ENCODE data around the gene FASN. TPM values are rescaled to one million over a fixed set of nuclear protein-coding genes. Genes with fewer than 3 reads are reported as not detected.
A peak's percentile ranks its signal among the peaks of the same experiment; 100 is the strongest.

FASN gene
- total RNA-seq, 6 donors from 2014 or later = 191 to 805 (median 577) TPM

DNA sequence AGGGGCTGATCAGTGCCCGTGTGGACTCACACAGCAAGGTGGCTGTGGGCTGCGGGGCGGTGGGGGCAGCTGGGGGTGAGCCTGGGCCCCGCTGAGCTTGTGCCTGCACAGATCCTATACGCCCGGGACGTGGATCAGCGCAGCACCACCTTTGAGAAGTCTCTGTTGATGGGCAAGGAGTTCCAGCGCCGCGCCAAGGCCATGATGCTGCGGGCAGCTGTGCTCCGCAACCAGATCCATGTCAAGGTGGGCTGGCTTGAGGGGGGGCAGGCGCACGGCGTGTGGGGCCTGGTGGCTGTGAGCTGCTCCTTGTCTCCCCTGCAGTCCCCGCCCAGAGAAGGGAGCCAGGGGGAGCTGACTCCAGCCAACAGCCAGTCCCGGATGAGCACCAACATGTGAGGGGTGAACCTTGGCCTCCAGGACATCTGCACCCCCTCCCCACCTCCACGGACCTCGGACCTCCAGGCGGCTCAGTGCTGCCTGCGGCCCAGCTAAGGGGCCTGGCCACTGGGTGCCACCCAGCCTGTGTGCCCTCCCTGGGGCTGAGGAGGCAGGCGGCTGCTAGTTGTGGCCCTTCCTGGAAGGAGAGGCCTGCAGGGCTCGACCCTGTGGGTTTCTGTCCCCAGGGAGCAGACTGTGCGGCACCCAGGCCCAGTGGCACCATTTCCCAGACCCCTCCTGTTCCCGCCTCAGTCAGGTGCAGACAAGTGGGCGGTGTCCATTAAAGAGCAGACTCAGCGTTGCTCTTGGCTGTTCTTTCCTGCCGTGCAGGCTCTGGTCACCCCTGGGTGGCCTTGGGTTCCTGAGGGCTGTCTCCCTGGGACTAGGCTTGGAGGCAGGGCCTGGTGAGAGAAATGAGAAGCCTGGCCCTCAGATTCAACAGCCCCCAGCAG lies 41.1 kb downstream of the FASN start:
- Histone ChIP-seq H3K9me3 (no peaks in the 10 kb centered on the region), H3K4me1 (peaks cover 9 to 22% (median 16%) of the 10 kb centered on the region in 4 donors), H3K27me3 (no peaks in the 10 kb centered on the region), H3K4me3 (no peak overlapping the region), H3K36me3 (peaks cover 15 to 83% (median 79%) of the 10 kb centered on the region in 4 donors), H3K27ac (no peak overlapping the region)
- 84 to 94% methylated on average over 11 to 25 of the region's 29 CpGs for WGBS, 2 donors
- DNase-seq (peak in 1 of 2 donors; percentile 76), ATAC-seq (ENCODE audit: low FRiP score in 2 of 2) (no peak)
- TF ChIP-seq CTCF (IDR thresholded peaks at IDR 0.05) (no peak), POLR2AphosphoS5 (IDR thresholded peaks at IDR 0.05) (no peak), POLR2A (IDR thresholded peaks at IDR 0.05) (no peak), EP300 (IDR thresholded peaks at IDR 0.05) (no peak)

DNA sequence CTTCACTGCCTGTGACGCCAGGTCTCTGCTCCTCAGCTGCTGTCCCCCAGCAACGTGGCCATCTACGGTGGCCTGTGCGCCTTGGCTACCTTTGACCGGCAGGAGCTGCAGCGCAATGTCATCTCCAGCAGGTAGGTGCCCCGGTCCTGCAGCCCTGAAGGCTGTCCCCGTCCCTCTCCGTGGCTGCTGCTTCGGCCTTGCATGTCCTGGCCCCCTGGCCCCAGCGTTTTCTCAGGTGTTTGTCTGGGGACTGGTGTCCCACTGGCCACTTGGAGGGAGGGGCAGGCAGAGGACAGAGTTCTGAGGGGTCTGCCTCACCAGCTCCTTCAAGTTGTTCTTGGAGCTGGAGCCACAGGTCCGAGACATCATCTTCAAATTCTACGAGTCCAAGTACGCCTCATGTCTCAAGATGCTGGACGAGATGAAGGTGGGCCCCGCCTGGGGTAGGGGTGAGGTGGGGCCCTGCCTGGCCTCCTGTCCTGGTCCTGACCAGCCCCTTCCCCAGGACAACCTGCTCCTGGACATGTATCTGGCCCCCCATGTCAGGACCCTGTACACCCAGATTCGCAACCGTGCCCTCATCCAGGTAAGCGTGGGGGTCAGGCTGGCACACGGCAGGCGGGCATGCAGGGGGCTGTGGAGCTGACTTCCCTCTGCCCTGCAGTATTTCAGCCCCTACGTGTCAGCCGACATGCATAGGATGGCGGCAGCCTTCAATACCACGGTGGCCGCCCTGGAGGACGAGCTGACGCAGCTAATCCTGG lies 41.9 kb downstream of the FASN start:
- Histone ChIP-seq H3K36me3 (peaks cover 12 to 76% (median 71%) of the 10 kb centered on the region in 4 donors), H3K4me1 (peaks cover 9 to 24% (median 16%) of the 10 kb centered on the region in 4 donors), H3K27ac (no peak overlapping the region), H3K4me3 (no peak overlapping the region), H3K27me3 (no peaks in the 10 kb centered on the region), H3K9me3 (no peaks in the 10 kb centered on the region)
- no peak for ATAC-seq (ENCODE audit: low FRiP score in 2 of 2)
- 97 to 100% methylated on average over 8 to 28 of the region's 28 CpGs for WGBS, 2 donors
- no peak for DNase-seq
- TF ChIP-seq POLR2A (IDR thresholded peaks at IDR 0.05) (no peak), CTCF (IDR thresholded peaks at IDR 0.05) (no peak), EP300 (IDR thresholded peaks at IDR 0.05) (no peak), POLR2AphosphoS5 (IDR thresholded peaks at IDR 0.05) (no peak)

DNA sequence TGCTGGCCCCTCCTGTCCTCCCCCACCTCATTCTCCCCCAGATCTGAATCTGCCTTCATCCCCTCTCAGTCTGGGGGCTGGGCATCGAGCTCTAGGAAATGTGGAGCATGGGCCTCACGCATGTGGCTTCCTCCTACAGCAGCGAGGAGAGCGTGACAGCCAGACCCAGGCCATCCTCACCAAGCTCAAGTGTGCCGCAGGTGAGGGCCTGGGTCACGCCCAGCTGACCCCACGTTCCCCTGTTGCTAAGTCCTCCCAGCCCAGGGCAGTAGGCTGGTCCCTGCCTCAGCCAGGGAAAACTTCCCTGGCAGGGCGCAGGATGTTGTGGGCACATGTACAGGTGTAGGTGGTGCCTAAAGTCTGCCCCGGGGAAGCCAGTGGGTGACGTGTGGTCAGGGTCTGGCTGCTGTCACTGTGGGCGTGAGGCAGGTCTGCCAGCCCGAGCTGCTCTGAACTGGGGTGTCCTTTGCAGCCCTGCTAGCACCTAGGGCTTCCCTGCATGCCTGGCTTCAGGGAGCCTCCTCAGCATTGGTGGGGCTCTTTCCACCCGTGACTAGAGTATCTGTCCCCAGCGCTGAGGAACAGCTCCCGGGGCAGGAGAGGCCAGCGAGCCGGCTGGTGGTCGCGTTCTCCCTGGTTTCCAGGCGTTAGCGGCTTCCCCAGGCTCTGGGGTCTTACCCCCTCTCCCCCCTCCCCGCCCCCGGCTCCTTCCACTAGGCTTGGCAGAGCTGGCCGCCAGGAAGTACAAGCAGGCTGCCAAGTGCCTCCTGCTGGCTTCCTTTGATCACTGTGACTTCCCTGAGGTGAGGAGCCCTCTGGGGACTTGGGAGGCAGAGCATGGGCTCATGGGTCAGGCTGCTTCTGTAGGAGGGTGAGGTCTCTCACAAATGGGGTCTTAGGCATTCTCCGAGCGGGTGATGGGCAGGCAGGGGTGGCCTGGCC lies 42.7 kb downstream of the FASN start:
- TF ChIP-seq POLR2A (IDR thresholded peaks at IDR 0.05) (no peak), CTCF (IDR thresholded peaks at IDR 0.05) (no peak), EP300 (IDR thresholded peaks at IDR 0.05) (no peak), POLR2AphosphoS5 (IDR thresholded peaks at IDR 0.05) (no peak)
- H3K4me3 ChIP-seq = no peak overlapping the region
- H3K36me3 ChIP-seq = peaks cover 11 to 68% (median 62%) of the 10 kb centered on the region in 4 donors

GRCh38 chr17:82054351-82055022 lies 43.5 kb downstream of the FASN start:
- TF ChIP-seq POLR2A (IDR thresholded peaks at IDR 0.05) = no peak
- no peak for TF ChIP-seq CTCF (IDR thresholded peaks at IDR 0.05)
- TF ChIP-seq POLR2AphosphoS5 (IDR thresholded peaks at IDR 0.05) = no peak
- Histone ChIP-seq H3K27ac (no peak overlapping the region), H3K36me3 (peaks cover 11 to 63% (median 58%) of the 10 kb centered on the region in 4 donors), H3K4me3 (no peak overlapping the region), H3K9me3 (no peaks in the 10 kb centered on the region), H3K27me3 (no peaks in the 10 kb centered on the region), H3K4me1 (peaks cover 20 to 41% (median 26%) of the 10 kb centered on the region in 4 donors)
- WGBS, 2 donors = 84 to 90% methylated on average over 26 to 32 of the region's 38 CpGs
- DNase-seq = peak in 1 of 2 donors; percentile 80
- no peak for ATAC-seq (ENCODE audit: low FRiP score in 2 of 2)

More for the DNA sequence above, 42.7 kb downstream of the FASN start:
- peaks cover 15 to 32% (median 24%) of the 10 kb centered on the region in 4 donors for H3K4me1 ChIP-seq
- no peaks in the 10 kb centered on the region for H3K9me3 ChIP-seq
- DNase-seq (no peak), ATAC-seq (ENCODE audit: low FRiP score in 2 of 2) (no peak)
- H3K27me3 ChIP-seq = no peaks in the 10 kb centered on the region
- H3K27ac ChIP-seq = no peak overlapping the region
- WGBS, 2 donors = 74 to 88% methylated on average over 16 to 25 of the region's 26 CpGs
